Dedifferentiated amniotic fluid mesenchymal stem cell (primary cell): ENCODE results near the gene WASL.

Experiments
- DNase-seq: peaks from one replicate; pipeline ENCODE4 v3.0.0-alpha.2; 2016; ENCODE audit errors: extremely low spot score

Gene WASL

DNA sequence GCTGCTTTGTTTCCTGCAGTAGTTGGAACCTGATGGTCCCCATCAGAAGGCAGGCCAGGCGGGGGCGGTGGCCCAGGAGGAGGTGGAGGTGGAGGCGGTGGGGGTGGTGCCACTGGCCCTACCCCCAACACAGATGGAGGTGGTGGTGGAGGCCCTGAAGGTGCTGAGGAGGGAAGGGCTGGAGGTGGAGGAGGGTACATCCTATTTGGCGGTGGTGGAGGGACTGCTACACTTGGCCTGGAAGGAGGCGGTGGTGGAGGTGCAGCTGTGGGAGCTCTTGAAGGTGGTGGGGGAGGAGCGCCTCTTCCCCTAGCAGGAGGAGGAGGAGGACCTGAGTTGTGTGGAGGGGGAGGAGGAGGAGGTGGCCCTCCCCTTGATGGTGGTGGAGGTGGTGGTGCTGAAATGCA, 56.3 kb downstream of the WASL start:
- DNase-seq: no peak

DNA sequence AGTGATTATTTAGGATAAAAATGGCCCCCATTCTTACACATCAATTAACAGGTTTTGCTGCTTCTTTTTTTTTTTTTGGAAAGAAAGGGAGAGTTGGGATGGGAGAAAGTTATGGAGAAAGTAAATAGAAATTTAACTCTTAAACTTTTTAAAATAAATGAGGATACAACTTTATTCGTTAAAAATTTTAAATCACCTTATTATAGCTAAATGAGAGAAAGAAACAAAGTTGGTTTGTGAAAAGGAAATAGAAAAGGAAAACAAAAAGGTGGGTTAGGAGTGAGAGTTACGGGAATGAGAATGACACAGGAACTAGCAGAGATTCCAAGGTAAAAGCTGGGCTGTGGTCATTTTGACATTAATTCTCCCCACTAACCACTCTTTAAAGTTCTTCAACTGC, 58.3 kb downstream of the WASL start:
- DNase-seq: no peak

DNA sequence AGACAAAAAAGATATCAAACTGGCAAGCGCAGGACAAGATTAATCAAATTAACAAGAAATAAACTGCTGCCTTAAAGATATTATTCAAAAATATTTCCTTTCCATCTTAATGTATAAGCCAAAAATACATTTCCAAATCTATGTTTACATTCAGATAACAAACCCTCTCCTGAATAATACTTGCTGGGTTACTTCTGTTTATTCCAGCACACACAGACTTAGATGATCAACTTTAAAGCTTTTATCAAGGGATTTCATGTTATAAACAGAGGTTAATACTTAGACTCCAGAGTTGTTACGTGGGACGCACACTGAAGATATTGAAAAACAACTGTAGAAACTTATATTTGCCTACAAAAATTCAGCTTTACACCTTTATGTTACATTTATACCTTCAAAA, 59.6 kb downstream of the WASL start:
- no peak for DNase-seq

DNA sequence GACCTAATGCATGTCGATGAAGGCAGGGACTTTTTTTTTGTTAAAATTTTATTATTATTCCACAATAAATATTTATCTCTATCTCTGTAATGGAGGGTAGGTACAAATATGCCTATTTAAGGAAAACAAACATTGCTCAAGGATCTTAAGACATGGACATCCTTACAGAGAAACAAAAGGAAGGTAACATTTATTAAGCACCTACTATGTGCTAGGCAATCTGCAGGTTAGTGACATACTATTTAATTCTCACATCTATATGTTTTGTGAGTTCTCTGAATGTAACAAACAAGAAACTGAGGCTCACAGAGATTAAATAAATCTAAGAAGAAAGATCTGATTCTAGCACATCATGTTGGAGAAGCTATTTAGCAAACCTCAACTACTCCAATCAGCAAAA, 61.1 kb downstream of the WASL start:
- no peak for DNase-seq

DNA sequence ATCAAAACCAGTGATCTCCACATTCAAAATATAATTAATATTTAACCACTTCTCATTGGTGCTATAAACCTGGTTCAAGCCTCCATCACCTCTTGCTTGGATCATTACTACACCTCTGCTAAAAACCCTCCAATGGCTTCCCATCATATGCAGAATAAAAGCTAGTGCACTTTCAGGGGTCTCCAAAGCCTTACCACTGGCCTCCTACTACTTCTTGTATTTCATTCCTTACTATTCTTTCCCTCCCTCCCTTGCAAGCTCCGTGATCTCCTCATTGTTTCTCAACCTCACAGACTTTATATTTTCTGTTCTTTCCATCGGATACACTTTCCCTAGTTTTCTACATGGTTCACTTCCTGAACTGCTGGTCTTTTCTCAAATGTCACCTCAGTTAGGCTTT, 61.6 kb downstream of the WASL start:
- no peak for DNase-seq

DNA sequence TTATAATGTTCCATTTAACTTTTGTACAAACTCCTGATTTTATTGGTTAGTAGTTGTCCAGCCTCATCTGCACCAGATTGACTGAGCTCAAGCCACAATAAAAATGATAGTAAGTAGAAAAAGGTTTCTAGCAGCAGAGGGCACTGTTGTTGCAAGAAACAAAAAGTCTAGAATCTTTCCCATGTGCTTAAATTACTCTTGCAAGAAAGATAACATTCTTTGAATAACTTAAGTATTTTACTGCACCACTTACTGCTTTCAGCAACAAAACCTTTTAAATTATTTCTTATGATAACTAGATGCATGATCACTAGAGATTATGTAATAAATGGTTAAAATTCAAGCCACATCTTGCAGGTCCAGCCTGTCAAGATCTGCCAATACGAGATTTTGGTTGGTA, 66.1 kb downstream of the WASL start:
- DNase-seq: peak; percentile 88

DNA sequence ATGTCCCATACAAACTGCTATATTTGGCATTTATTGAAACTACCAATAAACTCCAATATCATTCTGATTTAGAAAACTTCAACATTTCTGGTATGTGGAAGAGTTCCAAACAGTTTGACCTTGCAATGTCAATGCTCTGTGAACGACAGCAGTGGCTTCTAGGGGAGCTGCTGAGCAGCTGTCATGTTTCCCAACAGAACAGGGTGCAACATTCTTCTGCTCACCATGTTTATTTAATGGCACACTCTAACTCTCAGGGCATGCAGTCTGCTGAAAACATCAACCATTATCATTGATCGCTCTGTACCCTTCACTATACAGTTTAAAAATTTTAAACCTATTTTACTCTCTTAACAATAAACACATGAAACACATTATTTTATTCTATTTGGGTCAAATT, 67.2 kb downstream of the WASL start:
- no peak for DNase-seq

DNA sequence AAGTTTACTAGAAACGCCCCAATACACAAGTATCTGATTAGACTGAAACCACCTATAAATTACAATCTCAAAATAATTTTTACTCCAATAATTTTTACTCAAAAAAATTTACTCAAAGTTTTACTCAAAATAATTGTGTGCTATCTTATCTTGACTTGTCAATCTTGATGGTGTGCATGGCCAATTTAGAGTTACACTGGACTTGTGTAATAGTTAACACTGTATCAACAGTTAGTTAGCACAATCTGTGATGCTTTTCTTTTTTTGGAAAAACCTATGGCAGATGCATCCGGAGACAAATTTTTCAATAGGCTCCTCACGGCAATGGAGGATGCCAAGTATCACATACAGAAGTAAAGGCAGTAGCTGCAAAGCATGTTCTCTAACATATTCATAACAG, 68.2 kb downstream of the WASL start:
- DNase-seq: no peak

DNA sequence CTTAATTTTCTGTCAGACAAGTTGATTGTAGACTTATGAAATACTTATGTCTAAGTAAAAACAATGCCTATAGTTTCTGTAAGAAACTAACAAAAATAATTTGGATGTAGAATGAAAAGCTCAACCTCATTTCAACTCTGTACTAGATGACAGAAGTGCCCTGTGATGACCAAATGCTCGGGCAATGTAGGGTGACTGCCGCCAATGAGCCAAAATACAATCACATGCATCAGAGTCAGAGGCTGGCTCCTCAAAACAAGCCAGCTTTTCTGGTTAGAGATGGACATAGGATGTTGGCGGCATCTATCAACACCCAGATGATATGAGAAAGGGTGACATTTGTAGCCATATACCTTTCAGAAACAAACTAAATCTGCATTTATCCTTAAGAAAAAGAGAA, 69.2 kb downstream of the WASL start:
- no peak for DNase-seq

DNA sequence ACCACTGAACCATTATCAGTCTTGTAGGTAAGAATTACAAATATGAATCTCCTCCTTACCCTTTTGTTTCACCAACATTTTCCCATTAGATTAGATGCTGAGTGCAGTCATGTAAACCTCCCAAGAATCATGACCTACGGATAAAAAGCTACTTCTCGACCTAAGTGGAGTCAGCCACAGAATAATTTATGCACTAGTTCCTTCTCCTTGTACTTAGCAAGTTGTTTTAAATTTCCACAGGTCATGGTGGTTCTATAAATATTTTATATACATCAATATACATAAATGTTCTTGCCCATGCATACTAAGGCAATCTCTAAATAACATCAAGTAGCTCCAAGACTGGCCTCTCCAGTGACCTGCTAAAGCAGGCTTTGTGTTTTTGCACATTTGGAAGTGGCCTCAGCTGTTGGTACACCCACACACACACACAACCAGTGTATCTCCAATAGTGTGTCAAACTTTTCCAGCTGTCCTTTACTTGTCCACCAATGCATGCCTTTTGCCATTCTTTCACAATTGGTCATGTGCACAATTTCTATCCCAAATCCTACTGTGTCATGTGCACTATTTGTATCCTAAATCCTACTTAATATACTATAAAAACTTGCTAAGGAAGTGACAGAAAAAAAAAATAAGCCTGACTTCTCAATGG, 71.6 kb downstream of the WASL start:
- no peak for DNase-seq

DNA sequence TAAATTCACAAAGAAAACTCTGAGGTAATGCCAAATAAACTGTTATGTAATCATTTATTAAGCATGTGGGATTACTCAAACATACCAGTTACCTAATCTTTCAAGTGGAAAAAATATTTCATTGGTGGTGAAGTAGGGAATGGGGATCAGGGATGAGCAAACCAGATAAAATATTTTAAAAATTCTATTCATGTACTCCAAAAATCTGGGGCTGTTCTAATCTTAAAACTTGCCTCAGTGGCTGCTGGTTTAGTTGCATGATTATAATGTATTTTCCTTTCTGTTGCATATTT, 73.7 kb downstream of the WASL start:
- no peak for DNase-seq

DNA sequence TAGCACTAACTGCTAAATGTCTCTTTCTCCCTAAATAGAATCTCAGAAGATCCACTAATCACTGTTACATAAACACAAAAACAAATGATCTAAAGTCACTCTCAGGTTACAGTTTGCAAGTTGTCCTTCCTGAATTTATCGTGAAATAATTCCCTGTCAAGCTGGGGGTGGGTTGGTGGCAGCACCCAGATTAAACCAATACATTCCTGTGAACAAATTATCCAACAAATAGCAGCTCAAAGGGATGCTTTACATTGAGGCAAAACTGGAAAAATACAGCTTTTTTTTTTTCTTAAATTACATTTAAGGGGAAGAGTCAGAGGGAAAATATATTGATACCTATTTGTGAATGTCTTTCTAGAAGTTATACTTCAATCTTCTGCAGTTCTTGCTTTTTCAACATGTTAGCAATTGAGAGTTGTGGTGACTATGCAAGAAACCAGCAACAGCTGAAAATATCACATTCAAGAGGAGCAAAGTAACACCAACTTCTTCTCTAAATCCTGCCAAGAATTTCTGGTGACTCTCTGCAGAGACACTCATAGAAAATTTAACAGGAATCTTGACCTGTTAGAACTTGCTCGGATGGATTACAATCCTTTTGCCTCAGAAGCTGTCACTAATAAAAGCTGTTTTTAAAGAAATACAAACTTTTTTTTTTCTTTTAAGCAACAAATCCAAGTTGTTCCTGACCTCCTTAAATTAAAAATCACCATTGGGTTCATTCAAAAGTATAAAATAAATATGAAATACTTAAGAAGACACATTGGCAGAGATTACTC, 74.2 kb downstream of the WASL start:
- peak; percentile 28 for DNase-seq

DNA sequence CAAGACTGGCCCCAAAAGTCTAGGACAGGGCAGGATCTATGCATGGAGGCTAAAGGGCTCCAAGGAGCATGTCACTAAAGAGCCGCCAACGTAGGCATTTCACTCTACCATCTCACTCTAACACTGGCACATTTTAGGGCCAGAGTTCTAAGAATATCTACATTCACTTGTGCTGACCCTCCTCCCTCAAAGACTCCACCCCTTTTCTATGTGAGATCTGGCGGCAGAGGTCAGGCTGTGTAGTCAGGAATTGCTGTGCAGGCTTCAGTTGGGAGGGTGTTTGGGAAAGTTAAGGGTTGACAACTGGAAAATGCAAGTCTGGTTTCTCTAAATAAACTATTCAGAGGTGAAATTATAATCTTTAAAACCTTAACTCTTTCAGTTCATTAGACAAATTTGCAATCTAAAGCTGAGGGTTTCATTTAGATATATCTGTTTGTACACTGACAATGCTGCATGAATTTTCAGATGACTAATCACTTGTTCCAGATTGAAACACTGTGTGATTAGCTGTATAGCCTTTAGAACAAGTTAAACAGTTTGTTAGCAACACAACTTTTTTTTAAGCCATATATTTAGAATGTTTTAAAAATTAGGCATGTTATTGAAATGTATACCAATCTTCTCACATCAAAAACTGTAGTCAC, 74.9 kb downstream of the WASL start:
- DNase-seq: no peak

DNA sequence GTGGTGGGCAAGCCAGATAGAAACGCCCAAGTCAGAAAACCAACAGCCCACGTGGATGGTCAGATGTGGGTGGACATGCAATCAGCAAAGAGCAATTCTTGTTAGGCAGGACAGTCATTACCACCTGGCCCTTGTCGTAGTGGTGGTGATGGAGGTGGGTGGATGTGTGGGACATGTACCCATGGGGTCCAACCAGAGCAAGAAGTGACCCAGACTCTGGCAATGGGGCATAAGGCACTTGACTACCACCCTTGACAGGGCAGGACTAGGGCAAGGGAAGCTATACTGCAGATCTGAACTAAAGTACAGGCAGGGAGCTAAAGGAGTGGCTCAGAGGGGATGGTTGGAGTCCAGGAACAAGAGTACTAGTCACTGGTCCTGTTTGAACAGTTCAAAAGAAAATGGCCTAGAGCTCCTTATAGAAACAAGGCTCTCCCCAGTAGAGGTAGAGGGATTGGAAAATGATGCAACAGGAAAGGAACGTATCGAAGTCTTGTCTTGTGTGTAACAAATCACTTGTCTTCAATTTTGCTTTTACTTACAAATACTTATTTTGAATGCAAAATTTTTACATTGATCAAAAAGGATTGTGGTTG, 75.6 kb downstream of the WASL start:
- no peak for DNase-seq

DNA sequence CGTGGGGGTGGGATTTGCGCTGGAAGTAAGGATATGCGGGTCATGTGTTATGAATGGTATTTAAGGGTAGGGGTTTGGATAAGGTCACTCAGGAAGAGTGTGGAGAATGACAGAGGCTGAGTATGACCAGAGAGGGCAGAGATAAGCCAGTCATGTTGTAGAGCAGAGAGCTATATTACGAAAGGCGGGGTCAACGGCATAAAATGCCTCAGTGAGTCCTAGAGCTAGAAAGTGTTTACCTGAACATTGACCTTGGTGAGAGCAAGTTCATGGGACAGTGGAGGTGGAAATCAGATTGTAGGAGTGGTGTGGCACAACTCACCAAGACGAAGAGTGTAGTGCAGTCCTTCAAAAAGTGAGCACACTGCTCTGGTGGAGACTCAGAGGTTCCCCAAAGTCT, 79.3 kb downstream of the WASL start:
- no peak for DNase-seq

DNA sequence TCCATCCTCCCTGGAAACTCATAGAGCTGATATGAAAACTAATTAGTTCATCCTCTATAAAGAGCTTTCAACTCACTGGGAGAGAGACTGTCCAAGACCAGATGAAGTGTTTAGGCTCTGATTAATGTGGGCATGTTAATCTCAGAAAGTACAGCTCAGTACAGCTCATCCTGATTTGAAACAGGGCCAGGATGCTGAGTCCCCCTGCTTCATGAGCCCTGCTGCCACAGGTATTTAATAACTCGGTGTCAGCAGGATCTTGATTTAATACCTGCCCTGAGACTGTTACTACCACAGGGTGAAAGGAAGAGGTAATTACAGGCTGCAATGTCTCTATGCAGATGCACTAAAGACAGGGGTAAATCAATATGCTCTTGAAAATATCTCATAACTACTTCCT, 82.3 kb downstream of the WASL start:
- DNase-seq: no peak

DNA sequence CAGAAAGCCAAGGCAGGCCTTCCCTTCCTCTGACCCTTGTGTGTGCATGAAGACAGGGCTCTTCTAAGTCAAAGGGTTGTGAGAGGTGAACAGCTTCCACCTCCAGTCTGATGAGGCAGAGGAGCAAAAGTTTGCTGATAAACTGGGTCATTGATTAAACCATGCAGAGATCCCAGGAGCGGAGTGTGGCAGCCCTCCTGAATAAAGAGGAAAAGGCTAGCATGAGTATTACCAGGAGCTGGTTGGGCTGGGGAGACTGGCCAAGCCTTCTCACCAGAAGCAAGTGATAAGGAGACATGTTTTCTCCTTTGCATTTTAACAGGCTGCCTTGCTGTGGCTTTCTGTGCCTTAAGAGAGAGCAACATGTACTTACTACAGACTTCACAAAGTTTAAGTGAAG, 82.9 kb downstream of the WASL start:
- DNase-seq: no peak

DNA sequence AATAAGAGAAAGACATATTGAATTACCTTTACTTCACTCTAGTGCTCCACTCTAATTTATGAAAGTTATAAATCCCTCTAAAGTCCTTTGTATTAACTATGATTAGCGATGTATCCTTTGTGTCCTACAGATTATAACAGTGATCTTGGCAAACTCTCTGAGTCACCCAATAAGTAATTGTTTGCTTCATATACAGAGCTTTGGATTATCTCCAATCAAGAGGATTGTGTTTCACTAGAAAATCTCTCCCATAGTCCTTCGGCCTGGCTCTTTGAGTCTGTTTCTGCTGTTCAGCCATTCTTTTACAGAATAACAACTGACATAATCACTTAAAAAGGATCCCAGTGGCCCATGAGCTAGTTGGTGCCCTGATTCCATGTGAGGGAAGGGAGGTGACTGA, 83.6 kb downstream of the WASL start:
- DNase-seq: no peak

DNA sequence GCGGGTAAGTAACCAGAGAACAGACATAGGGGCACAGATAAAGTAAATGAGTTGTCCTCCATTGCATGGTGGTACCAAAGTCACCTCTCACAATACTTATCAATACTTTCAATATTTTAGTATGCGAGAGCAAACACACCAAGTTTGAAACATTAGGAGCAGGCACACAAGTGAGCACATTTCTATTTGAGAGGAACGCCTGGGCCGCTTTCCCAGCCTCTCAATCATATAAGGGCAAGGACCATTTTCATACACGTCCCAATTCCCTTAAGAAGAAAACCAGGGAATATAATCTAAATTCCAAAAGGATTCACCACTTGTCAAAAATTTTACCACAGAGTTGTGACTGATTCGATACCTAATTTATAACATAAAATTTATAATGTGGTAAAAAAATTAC, 85.6 kb downstream of the WASL start:
- DNase-seq: no peak

DNA sequence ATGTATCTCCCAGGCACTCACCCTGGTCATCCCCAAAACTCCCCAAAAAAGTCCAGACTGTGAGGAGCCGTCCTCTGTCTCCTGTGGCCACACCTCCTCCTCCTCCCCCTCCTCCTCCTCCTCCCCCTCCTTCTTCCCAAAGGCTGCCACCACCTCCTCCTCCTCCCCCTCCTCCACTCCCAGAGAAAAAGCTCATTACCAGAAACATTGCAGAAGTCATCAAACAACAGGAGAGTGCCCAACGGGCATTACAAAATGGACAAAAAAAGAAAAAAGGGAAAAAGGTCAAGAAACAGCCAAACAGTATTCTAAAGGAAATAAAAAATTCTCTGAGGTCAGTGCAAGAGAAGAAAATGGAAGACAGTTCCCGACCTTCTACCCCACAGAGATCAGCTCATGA, 86.0 kb downstream of the WASL start:
- DNase-seq: no peak

DNA sequence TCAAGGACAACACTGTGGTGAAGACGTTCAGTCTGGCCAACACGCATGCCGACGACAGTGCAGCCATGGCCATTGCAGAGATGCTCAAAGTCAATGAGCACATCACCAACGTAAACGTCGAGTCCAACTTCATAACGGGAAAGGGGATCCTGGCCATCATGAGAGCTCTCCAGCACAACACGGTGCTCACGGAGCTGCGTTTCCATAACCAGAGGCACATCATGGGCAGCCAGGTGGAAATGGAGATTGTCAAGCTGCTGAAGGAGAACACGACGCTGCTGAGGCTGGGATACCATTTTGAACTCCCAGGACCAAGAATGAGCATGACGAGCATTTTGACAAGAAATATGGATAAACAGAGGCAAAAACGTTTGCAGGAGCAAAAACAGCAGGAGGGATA, 86.5 kb downstream of the WASL start:
- DNase-seq: no peak

DNA sequence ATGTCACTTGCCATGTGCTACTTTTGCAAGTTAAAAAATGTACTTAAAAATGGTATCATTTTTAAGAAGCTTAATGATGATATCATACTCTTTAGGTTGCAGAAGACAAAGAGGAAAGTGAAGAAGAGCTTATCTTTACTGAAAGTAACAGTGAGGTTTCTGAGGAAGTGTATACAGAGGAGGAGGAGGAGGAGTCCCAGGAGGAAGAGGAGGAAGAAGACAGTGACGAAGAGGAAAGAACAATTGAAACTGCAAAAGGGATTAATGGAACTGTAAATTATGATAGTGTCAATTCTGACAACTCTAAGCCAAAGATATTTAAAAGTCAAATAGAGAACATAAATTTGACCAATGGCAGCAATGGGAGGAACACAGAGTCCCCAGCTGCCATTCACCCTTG, 87.0 kb downstream of the WASL start:
- DNase-seq: no peak
